ENCODE data around the gene MPDU1. TPM values are rescaled to one million over a fixed set of nuclear protein-coding genes. Genes with fewer than 3 reads are reported as not detected.

MPDU1 gene
- total and polyA plus RNA-seq, 8 donors = 77.8 to 96.1 (median 85.5) TPM

- Histone ChIP-seq H3K9me3 (no peaks in the 10 kb centered on the region), H3K36me3 (no peaks in the 10 kb centered on the region), H3K4me3 (no peak within 1 kb of the TSS), H3K4me1 (peaks cover 10 to 20% of the 10 kb centered on the region in 2 donors), H3K27ac (no peak within 1 kb of the TSS), H3K27me3 (no peaks in the 10 kb centered on the region)
- intact Hi-C loops (cut with DNase I) = loop anchor here in 1 of 2 donors (10.0 kb wide), 1 partner anchor 55 kb away; the partner anchor contains the start of genes TP53 and WRAP53
- no peak for DNase-seq
- ATAC-seq = no peak
- TF ChIP-seq, protein P1, sequence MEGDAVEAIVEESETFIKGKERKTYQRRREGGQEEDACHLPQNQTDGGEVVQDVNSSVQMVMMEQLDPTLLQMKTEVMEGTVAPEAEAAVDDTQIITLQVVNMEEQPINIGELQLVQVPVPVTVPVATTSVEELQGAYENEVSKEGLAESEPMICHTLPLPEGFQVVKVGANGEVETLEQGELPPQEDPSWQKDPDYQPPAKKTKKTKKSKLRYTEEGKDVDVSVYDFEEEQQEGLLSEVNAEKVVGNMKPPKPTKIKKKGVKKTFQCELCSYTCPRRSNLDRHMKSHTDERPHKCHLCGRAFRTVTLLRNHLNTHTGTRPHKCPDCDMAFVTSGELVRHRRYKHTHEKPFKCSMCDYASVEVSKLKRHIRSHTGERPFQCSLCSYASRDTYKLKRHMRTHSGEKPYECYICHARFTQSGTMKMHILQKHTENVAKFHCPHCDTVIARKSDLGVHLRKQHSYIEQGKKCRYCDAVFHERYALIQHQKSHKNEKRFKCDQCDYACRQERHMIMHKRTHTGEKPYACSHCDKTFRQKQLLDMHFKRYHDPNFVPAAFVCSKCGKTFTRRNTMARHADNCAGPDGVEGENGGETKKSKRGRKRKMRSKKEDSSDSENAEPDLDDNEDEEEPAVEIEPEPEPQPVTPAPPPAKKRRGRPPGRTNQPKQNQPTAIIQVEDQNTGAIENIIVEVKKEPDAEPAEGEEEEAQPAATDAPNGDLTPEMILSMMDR (IDR thresholded peaks at IDR 0.05) = no peak
Measured at GRCh38 chr17:7629939-7630571, 46.4 kb downstream of the MPDU1 start, which contains the start of gene SHBG. Gene SHBG (plus strand): TSS chr17:7630135. CDS start chr17:7630173, 38 bp downstream.

GRCh38 chr17:7631398-7632380, 48.0 kb downstream of the MPDU1 start:
- Histone ChIP-seq H3K27me3 (no peaks in the 10 kb centered on the region), H3K27ac (no peak overlapping the region), H3K9me3 (no peaks in the 10 kb centered on the region), H3K36me3 (no peaks in the 10 kb centered on the region), H3K4me3 (no peak overlapping the region), H3K4me1 (peaks cover 5 to 10% of the 10 kb centered on the region in 2 donors)
- TF ChIP-seq, protein P1 (IDR thresholded peaks at IDR 0.05) = no peak
- intact Hi-C loops (cut with DNase I) = loop anchor here in 1 of 2 donors (10.0 kb wide), 1 partner anchor 53 kb away; the partner anchor contains the start of genes TP53 and WRAP53
- ATAC-seq (no peak), DNase-seq (no peak)

GRCh38 chr17:7632492-7632894, 48.8 kb downstream of the MPDU1 start:
- TF ChIP-seq, protein P1 (IDR thresholded peaks at IDR 0.05) = peak; percentile 20 to 42
- Histone ChIP-seq H3K4me3 (no peak overlapping the region), H3K36me3 (no peaks in the 10 kb centered on the region), H3K27ac (no peak overlapping the region), H3K4me1 (peaks cover 0 to 6% of the 10 kb centered on the region in 2 donors), H3K9me3 (no peaks in the 10 kb centered on the region), H3K27me3 (no peaks in the 10 kb centered on the region)
- ATAC-seq (peak; percentile 57), DNase-seq (no peak)
- intact Hi-C loops (cut with DNase I) = loop anchor here in 1 of 2 donors (10.0 kb wide), 1 partner anchor 52 kb away; the partner anchor contains the start of genes TP53 and WRAP53

- TF ChIP-seq, protein P1 (IDR thresholded peaks at IDR 0.05) = no peak
- no peaks in the 10 kb centered on the region for H3K9me3 ChIP-seq
- no peaks in the 10 kb centered on the region for H3K36me3 ChIP-seq
- H3K27ac ChIP-seq = no peak overlapping the region
- peaks cover 0 to 3% of the 10 kb centered on the region in 2 donors for H3K4me1 ChIP-seq
- no peak for ATAC-seq
- H3K4me3 ChIP-seq = no peak overlapping the region
- no peak for DNase-seq
- no peaks in the 10 kb centered on the region for H3K27me3 ChIP-seq
- intact Hi-C loops (cut with DNase I) = loop anchor here in 1 of 2 donors (10.0 kb wide), 1 partner anchor 52 kb away; the partner anchor contains the start of genes TP53 and WRAP53
Measured at GRCh38 chr17:7633093-7633492, 49.4 kb downstream of the MPDU1 start.
